ENCODE results near the gene POLR3GL. TPM values are rescaled to one million over a fixed set of nuclear protein-coding genes. Genes with fewer than 3 reads are reported as not detected.

POLR3GL gene
- total RNA-seq, 1 donor from 2014 or later: 16.1 TPM

DNA sequence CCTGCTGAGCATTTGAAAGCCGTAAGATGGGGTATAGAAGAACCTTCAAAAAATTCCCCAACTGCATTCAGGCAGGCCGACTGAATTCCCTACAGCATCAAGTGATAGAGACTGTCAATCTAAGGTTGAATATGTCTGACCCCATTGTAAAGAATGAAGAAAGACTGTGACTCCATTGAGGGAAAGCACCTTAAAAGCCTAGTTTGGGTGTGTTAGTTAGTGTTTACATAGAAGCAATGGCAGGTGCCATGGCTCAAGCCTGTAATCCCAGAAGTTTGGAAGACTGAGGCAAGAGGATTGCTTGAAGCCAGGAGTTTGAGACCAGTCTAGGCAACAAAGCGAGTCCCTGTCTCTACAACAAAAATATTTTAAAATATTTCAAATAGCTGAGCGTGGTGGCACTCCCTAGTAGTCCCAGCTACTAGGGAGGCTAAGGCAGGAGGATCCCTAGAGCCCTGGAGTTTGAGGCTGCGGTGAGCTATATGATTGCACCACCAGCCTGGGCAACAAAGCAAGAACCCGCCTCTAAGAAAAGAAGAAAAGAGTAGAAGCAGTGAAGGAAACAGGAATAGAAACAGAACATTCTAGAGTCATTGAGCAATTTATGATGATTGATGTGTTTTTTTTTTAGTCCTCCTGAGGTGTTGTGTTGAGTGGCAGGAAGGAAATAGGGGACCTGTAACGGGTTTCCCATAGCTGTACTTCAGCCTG is 15.4 kb downstream of the POLR3GL start:
- DNase-seq (ENCODE audit: low read depth): no peak
- TF ChIP-seq, protein P1, sequence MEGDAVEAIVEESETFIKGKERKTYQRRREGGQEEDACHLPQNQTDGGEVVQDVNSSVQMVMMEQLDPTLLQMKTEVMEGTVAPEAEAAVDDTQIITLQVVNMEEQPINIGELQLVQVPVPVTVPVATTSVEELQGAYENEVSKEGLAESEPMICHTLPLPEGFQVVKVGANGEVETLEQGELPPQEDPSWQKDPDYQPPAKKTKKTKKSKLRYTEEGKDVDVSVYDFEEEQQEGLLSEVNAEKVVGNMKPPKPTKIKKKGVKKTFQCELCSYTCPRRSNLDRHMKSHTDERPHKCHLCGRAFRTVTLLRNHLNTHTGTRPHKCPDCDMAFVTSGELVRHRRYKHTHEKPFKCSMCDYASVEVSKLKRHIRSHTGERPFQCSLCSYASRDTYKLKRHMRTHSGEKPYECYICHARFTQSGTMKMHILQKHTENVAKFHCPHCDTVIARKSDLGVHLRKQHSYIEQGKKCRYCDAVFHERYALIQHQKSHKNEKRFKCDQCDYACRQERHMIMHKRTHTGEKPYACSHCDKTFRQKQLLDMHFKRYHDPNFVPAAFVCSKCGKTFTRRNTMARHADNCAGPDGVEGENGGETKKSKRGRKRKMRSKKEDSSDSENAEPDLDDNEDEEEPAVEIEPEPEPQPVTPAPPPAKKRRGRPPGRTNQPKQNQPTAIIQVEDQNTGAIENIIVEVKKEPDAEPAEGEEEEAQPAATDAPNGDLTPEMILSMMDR (conservative IDR thresholded peaks at IDR 0.05; ENCODE audit: low read depth, low read length): no peak
- H3K4me3 ChIP-seq (ENCODE audit: low read depth, low read length): no peak overlapping the region

DNA sequence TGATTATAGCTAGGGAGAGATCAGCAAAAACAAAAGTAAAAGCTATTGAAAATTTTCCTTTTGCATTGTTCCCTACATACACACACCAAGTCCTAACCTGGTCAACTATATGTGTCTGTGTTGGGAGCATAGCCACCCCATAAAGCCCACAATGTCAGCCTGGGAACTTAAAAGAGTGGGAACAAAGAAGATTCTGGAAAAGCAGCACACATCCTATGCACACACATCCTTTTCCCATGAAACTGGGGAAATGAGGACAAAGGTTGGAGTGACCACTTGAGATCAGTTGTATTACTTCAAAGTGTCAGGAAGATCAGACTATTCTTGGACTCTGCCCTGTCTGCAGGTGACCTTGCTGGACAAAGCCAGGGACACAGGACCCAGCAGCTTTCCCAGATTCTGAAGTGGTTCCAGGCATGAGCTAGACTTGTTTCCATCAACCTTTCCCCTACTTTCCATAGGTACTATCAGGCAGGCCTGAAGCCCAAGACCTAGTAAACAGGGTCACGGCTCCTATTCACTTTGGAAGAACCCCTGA is 16.0 kb downstream of the POLR3GL start:
- TF ChIP-seq, protein P1 (conservative IDR thresholded peaks at IDR 0.05; ENCODE audit: low read depth, low read length): no peak
- no peak for DNase-seq (ENCODE audit: low read depth)
- no peak overlapping the region for H3K4me3 ChIP-seq (ENCODE audit: low read depth, low read length)

DNA sequence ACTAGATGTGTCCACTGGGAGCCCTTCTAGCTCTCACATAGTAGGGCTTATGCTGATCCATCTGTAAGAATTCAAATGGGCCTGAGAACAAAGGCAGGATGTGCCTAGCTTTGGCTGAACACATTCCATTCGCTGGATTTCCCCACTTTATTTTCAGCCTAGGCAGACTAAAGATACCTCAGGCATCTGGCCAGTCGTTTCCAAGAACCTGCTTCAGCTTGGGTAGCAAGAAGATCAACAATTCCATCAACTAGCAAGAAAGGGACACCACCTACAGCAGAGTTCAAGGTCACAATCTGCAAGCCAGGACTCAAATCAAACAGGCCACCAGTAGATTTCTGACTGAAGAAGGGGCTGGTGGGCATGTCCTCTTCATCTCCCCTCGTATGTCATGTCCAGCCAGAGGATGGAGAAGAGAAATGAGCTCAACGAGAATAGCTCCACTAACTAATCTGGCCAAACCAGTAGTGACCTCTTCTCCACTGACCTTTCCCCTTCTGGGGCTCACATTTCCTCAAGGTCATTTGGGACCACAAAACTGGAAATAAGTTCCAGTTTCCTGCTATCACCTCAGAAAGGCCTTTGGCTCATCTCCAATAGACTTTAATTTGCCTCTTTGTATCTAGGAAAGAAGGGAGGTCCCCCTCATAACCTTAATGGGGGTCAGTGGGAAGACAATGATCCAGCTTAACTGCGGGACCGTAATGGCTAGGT is 17.7 kb downstream of the POLR3GL start:
- DNase-seq (ENCODE audit: low read depth): no peak
- TF ChIP-seq, protein P1 (conservative IDR thresholded peaks at IDR 0.05; ENCODE audit: low read depth, low read length): no peak
- H3K4me3 ChIP-seq (ENCODE audit: low read depth, low read length): no peak overlapping the region

DNA sequence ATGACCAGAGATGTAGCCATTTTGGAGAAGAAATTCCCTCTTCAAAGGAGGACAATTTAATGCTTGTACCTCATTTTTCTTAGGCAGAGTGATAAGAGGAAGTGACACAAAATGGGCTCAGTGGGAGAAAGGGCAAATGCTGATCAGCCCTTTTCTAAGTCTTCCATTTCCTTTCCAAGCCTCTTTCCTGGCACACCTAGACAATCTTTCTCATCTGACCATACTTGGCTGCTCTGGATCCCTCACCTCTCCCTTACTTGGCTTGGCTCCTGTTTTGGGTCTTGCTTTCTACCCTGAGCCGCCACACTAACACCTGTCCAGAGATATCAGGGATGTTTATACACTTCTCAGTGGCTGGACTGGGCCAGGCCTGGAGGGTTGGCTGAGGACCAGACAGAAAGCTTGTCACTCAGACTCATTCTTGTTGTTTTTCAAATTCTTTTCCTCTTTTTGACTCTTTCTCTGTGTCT is 18.8 kb downstream of the POLR3GL start:
- TF ChIP-seq, protein P1 (conservative IDR thresholded peaks at IDR 0.05; ENCODE audit: low read depth, low read length): no peak
- H3K4me3 ChIP-seq (ENCODE audit: low read depth, low read length): no peak overlapping the region
- no peak for DNase-seq (ENCODE audit: low read depth)

DNA sequence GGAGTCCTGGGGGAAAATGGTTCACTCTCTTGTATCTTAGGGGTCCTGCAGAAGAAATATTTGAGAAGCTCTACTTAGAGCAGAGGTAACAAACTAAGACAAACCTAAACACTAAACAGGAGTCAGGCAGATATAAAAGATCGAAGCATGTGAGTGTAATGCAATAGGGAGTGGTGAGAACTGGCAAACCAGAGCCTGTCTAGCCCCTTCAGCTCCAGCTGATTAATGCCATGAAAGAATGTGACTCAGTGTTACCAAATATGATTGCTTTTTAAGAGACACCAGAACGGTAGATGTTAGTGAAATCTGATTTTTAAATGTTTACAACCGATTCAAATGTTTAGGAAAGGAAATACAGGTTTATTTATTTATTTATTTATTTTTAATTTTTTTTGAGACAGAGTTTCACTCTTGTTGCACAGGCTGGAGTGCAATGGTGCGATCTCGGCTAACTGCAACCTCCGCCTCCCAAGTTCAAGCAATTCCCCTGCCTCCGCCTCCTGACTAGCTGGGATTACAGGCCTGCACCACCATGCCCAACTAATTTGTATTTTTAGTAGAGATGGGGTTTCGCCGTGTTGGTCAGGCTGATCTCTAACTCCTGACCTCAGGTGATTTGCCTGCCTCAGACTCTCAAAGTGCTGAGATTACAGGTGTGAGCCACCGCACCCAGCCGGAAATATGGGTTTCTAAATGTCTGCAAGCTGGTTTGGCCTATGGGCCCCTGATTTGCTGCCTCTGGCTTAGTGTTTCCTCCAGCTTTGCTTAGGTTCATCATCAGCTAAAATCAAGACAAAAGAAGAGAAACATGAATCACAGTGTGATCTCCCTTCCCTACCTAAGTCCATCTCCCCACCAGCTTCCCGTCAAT is 19.7 kb downstream of the POLR3GL start:
- H3K4me3 ChIP-seq (ENCODE audit: low read depth, low read length): no peak overlapping the region
- no peak for DNase-seq (ENCODE audit: low read depth)
- TF ChIP-seq, protein P1 (conservative IDR thresholded peaks at IDR 0.05; ENCODE audit: low read depth, low read length): no peak

DNA sequence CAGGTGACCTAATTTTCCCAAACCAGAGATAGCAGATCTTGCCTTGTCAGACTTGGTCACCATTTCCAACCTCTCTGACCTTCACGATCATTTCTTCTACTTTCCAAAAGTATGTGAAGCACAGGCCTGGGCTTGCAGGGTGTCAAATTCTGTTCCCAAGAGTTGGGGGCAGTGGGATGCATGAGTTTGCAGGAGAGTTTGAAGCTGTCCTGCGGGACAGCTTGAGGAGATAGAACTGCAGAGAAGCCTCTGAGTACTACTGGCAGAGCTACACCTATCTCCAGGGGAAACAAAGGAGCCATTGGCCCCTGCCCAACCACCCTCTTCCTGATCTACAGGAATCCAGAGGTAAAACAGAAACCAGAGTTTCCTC is 20.6 kb downstream of the POLR3GL start:
- H3K4me3 ChIP-seq (ENCODE audit: low read depth, low read length): no peak overlapping the region
- TF ChIP-seq, protein P1 (conservative IDR thresholded peaks at IDR 0.05; ENCODE audit: low read depth, low read length): no peak
- no peak for DNase-seq (ENCODE audit: low read depth)

Data from epithelial cell of proximal tubule (primary cell).